ENCODE results near the gene SLC39A8. TPM values are rescaled to one million over a fixed set of nuclear protein-coding genes. Genes with fewer than 3 reads are reported as not detected.

SLC39A8 gene
- total RNA-seq, 4 donors from 2014 or later = 4.4 to 27.0 (median 7.9) TPM

- no peaks in the 10 kb centered on the region for H3K9me3 ChIP-seq
- no peak overlapping the region for H3K27ac ChIP-seq
- no peaks in the 10 kb centered on the region for H3K4me1 ChIP-seq
- no peak overlapping the region for H3K4me3 ChIP-seq
- H3K27me3 ChIP-seq = no peaks in the 10 kb centered on the region
- TF ChIP-seq POLR2A (IDR thresholded peaks at IDR 0.05) (no peak), CTCF (IDR thresholded peaks at IDR 0.05) (no peak), EP300 (IDR thresholded peaks at IDR 0.05) (no peak)
- H3K36me3 ChIP-seq = no peaks in the 10 kb centered on the region
- WGBS, 2 donors = 93% methylated on average over 3 of the region's 3 CpGs
- DNase-seq (ENCODE audit: low spot score in 2 of 2) = no peak
Measured at GRCh38 chr4:102256321-102256720, 89.0 kb downstream of the SLC39A8 start.

DNA sequence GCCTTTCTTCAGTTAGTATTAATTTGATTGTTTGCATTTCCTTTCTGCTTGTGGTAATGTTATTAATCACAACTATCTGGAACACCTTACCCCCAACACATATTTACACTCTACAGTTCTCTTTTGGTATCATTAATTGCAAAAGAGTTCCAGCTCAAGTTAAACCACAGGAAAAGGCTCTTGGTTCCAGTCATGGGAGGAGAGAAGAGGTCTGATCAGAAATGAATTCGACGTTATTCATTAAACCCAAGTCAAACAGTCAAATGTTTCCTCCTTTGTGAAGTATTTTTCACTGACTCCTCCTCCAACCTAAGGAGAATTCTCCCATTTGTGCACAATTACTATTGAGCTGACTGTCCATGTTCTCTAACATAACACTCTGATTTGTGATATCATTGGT, 91.4 kb downstream of the SLC39A8 start:
- no peak for TF ChIP-seq EP300 (IDR thresholded peaks at IDR 0.05)
- no peaks in the 10 kb centered on the region for H3K9me3 ChIP-seq
- H3K27me3 ChIP-seq = no peaks in the 10 kb centered on the region
- no peak overlapping the region for H3K4me3 ChIP-seq
- DNase-seq (ENCODE audit: low spot score in 2 of 2) = no peak
- H3K27ac ChIP-seq = no peak overlapping the region
- H3K36me3 ChIP-seq = no peaks in the 10 kb centered on the region
- H3K4me1 ChIP-seq = no peaks in the 10 kb centered on the region
- WGBS, 2 donors = 89 to 92% methylated on average over 2 of the region's 2 CpGs

- 54 to 60% methylated on average over 2 of the region's 2 CpGs for WGBS, 2 donors
- Histone ChIP-seq H3K27ac (no peak overlapping the region), H3K27me3 (no peaks in the 10 kb centered on the region), H3K9me3 (no peaks in the 10 kb centered on the region), H3K4me1 (no peaks in the 10 kb centered on the region), H3K4me3 (no peak overlapping the region), H3K36me3 (no peaks in the 10 kb centered on the region)
- no peak for DNase-seq (ENCODE audit: low spot score in 2 of 2)
- no peak for TF ChIP-seq EP300 (IDR thresholded peaks at IDR 0.05)
- TF ChIP-seq CTCF (IDR thresholded peaks at IDR 0.05) = no peak
- no peak for TF ChIP-seq POLR2A (IDR thresholded peaks at IDR 0.05)
Measured at GRCh38 chr4:102252171-102252570, 93.1 kb downstream of the SLC39A8 start.

GRCh38 chr4:102250341-102250740, 94.9 kb downstream of the SLC39A8 start:
- Histone ChIP-seq H3K27me3 (no peaks in the 10 kb centered on the region), H3K36me3 (no peaks in the 10 kb centered on the region), H3K4me3 (no peak overlapping the region), H3K4me1 (no peaks in the 10 kb centered on the region), H3K9me3 (peaks cover 0 to 1% (median 0%) of the 10 kb centered on the region in 4 donors), H3K27ac (no peak overlapping the region)
- TF ChIP-seq EP300 (IDR thresholded peaks at IDR 0.05) (no peak), POLR2A (IDR thresholded peaks at IDR 0.05) (no peak), CTCF (IDR thresholded peaks at IDR 0.05) (no peak)
- 82 to 92% methylated on average over 12 to 13 of the region's 26 CpGs for WGBS, 2 donors
- DNase-seq (ENCODE audit: low spot score in 2 of 2) = no peak

DNA sequence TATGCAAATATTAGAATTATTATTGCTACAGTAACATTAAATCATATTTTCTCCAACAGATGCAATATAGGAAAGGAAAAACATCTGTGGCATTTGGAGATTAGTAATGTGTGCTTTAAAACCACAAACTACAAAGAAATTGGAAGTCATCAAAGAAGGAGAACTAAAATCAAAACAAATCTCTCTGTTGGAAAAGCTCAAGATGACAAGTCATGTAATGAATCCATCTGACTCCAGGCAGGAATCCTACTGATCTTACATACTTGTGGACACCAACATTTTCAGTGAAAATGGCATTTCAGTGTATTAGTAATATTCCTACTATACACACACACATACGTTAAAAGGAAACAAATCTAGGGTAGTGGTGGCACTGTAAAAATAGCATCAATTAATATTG, 98.2 kb downstream of the SLC39A8 start:
- Histone ChIP-seq H3K9me3 (peaks cover 0 to 12% (median 0%) of the 10 kb centered on the region in 4 donors), H3K36me3 (no peaks in the 10 kb centered on the region), H3K27me3 (no peaks in the 10 kb centered on the region), H3K4me3 (no peak overlapping the region), H3K4me1 (no peaks in the 10 kb centered on the region), H3K27ac (no peak overlapping the region)
- 76 to 80% methylated on average over 1 of the region's 1 CpG for WGBS, 2 donors
- no peak for DNase-seq (ENCODE audit: low spot score in 2 of 2)
- TF ChIP-seq CTCF (IDR thresholded peaks at IDR 0.05) = no peak
- no peak for TF ChIP-seq EP300 (IDR thresholded peaks at IDR 0.05)
- TF ChIP-seq POLR2A (IDR thresholded peaks at IDR 0.05) = no peak

DNA sequence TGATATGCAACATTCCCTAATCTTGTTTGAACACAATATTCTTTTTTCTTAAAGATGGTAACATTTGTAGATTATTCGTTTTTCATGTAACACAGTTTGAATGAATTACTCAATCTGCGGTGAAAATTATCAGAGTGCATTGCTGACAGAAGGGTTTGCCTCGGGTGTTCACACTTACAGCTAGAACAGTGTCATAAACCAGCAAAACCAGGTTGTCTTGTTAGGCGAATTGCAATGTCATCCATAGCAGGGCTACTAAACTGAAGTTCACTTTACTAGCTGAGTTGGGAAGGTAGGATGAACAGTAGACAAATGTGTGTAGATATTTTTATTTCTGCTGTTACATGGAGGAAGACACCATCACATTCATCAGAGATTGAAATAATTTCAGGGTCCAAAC, 98.9 kb downstream of the SLC39A8 start:
- H3K4me1 ChIP-seq = no peaks in the 10 kb centered on the region
- no peak for DNase-seq (ENCODE audit: low spot score in 2 of 2)
- no peak overlapping the region for H3K27ac ChIP-seq
- no peaks in the 10 kb centered on the region for H3K27me3 ChIP-seq
- H3K36me3 ChIP-seq = no peaks in the 10 kb centered on the region
- WGBS, 2 donors = 86 to 90% methylated on average over 4 of the region's 4 CpGs
- TF ChIP-seq EP300 (IDR thresholded peaks at IDR 0.05) (no peak), POLR2A (IDR thresholded peaks at IDR 0.05) (no peak), CTCF (IDR thresholded peaks at IDR 0.05) (no peak)
- H3K4me3 ChIP-seq = no peak overlapping the region
- H3K9me3 ChIP-seq = peaks cover 0 to 12% (median 0%) of the 10 kb centered on the region in 4 donors

Data from tibial nerve (tissue), 4 donors.